Endometrium (tissue), 2 donors: ENCODE measurements around the gene PLSCR4.
A peak's percentile ranks its signal among the peaks of the same experiment; 100 is the strongest.

Experiments used
- FAIRE-seq: peaks from 2 replicates; lab custom pipeline; 2012; peaks lifted over from hg19 to GRCh38; lab: Jason Lieb, UNC
- donor health status: control.
- donor health status: control.

PLSCR4 gene

DNA sequence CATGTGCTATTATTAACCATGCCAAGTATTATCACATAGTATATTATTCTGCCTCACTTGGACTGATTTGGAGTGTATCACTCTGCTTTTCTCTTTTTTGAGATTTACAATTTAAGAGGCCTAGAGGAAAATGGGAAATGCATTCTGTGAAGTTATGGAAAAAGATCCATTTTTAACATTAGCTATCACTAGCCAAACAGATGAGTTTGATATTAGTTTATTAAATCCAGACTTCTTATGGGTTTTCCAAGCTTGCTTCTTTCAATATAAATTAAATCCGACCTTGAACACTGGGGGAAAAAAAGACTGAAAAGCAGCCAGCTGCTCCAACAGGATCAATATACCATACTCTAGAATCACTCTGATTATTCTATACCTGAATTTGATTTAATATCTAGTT, 59.9 kb downstream of the PLSCR4 start:
- FAIRE-seq: no peak

DNA sequence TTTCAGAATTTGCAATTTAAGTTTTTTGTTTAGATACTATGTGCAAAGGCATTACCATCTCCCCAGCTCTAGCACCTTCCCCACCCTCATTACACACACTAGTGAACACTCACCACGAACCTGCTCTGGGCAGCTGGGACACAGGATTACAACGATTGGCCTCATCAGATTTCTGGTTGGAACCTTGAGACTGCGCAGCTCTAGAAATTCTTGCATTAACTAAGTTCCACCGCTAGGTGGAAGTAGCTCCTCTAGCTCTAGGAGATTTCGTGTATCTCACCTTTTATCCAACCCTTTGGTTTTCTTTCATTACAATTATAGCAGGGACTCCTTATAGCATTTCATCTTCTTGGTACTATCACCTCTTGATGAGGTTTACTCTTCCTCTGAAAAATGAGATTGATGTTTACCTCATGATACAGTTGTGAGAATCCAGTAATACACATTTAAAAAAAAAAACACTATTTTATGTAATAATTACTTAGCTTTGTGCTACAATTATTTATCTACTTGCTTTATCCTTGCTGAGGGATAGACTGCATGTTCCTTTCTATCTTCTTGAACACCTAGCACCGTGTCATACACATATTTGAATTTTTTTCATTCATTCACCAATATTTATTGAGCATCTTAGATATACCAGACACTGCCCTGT, 61.3 kb downstream of the PLSCR4 start:
- FAIRE-seq: peak; percentile 51

DNA sequence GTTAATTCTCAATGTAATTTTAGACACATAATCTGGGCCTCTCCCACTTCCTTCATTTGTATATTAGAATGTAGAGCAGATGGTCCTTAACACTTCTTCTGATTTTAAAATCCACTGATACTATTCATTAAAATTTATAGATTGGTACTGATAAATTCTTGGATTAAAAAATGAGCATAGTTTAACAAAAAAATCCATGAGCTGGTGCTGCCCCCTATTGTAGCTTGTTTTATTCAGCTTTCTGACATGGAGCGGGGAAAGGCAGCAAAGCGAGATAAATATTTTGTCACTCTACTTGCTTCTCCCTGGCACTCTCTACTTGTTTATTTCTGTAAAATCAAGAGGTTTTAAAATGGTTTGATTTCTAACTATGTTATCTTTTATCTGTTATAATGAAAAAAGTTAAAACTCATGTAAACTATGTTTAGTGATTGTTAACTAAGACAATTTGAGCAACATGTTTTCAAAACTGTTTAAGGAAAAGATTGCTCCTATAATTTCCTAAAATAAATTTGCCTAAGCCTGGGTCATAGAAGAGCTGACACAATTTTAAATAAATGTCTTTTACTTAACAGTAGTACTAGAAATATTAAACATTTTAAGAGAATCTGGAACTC, 63.5 kb downstream of the PLSCR4 start:
- peak; percentile 72 for FAIRE-seq

DNA sequence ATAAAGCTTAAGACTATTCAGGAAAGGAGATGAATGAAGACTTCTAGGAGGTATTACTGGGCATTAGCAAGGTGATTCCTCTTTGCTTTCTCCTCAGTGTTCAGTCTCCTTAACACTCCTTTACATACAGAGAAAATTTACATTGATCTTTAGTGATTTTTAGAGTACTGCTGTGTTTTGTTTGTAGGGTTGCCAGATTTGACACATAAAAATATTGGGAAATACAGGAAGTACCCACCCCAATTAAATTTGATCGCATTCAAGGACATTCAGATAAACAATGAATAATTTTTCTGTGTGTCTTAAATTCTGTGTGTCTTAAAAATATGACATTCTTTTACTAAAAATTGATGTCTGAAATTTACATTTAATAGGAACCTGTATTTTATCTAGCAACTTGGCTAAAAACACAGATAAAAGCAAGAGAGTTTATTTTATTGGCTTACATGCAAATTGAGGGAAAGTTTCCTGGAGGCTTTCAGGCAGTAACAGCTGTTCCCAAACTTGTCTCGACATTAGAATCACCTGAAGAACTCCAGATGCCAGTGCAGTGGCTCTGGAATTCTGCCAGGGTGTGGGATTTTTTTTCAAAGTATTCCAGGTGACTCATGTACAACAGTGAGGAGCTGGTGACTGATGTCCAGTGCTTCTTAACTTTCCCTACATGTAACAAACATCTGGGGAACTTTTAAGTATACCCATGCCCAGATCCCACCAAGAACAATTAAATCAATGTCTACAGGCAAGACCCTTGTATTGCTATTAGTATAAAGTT, 66.5 kb downstream of the PLSCR4 start:
- no peak for FAIRE-seq

DNA sequence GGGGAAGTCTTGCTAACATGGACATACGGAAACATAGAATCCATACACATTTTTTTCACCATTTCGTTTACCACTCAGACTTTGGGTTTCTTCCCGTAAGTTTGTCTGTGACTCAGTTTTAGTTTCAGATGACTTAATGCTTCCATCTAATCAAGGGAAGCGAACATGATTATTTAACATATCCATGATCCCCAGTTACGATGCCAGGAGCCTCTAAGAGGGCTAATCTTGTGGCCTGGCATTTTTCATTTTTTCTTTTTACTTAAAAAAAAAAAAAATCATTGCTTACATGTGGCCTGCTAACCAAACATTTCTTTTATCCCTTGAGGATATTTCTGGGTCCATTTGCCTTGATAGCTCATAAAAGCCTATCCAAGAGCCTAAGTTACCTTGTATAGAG, 69.7 kb downstream of the PLSCR4 start:
- FAIRE-seq: no peak

DNA sequence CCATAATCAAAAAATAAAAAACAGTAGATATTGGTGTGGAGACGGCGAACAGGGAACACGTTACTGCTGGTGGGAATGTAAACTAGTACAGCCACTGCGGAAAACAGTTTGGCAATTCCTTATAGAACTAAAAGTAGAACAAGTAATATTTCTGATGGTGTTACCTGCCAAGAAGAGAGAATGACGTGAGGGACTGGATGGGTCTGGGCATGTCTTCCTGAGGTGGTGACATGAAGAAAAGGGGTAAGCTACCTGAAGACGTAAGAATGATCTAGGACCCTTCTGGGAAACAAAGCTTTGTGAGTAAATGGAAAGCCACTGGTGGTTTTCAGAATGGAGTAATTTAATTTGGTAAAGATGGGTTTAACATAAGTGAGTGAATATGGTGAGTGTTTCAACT, 70.5 kb downstream of the PLSCR4 start:
- no peak for FAIRE-seq

DNA sequence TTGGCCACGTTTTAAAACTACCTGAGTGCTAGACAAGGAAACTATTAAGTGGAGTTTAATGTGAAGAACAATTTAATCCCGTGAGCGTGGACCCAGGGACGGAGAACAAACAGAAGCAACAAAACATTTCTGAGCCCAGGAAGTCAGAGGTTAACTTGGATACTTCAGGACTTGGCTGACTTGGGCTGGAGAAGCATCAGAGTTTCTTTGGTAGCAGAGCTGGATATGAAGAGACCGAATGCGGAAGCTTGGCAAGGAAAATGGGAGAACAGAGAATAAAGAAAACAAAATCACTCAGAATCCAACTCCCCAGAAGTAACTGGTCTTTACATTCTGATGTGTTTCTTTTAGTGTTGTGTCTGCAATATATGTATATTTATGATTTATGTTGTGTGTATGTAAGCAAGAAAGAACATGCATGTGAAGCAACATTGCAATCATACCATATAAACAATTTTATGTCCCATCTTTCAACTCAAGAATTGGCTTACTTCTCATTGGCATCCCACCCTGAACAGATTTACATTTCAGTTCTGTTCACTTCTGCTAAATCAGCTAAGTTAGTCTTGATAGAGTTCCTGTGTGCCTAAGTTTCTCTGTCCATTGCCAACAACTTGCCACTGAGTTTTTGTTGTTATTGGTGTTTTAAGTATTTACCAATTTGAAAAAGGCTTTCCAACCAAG, 72.8 kb downstream of the PLSCR4 start:
- no peak for FAIRE-seq

DNA sequence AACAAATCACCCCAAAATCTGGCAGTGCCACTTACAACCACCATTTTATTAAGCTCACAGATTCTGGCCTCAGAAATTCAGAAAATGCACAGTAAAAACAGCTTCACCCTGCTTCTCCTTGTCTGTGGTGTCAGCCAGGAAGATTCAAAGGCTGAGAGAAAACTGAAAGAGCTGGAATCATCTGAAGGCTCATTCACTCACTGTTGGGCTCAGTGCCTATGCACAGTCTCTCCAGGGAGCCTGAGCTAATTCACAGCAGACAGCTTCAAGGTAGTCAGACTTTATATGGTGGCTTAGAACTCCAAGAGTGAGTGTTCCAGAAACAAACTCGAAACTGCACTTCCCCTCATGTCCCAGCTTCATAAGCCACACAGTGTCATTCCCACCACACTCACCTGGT, 73.4 kb downstream of the PLSCR4 start:
- FAIRE-seq: no peak

DNA sequence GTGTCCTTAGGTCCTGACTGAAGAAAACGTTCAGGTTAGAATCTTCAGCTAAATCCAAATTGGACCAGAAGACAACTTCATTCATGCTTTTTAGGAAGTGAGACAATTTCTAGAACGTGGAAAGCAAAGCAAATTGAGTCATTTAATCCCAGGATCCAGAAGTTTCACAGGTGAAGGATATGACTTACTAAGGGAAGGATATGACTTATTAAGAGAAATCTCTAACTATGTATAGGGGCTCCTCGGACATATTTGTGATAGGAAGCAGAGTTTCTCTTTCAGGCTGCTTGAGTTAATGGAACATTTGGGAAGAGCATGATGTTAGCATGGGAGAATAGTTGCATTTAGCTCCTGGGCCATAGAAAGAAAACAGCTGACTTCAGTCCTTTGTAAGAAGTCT, 73.8 kb downstream of the PLSCR4 start:
- FAIRE-seq: no peak

DNA sequence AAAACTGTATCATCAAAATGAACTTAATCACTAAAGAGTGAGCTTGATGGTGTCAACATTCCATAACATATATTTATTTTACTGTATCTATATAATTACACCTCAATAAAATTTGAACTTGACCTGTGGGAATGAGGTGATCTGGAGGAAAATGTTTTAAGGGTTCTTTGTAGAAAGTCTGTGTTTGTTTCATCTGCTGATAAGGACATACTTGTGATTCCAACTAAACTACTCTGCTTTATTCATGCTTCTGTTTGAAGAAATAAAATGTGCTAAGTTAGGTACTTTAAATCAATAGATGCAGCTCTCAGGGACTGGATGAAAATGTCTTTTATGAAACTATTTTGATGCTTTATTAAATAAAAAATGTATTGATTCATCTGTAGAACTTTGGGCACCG, 78.3 kb downstream of the PLSCR4 start:
- FAIRE-seq: no peak

DNA sequence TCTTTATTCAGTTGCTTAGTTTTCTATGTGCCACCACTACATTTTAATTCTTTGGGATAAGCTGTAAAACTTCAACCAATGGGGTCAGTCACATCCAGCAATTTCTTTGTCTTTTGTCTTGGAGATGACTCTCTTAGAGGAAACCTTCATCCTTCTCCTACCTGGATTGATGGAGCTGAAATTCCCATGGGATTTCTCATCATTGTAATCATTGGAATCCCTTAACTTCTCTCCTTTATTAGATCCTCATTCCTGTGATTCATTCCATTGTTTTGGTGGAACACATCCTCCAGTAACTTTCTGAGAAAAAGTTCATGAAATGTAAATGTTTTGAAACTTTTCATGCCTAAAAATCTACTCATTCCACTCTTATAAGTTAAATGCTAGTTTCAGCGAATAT, 80.3 kb downstream of the PLSCR4 start:
- FAIRE-seq: no peak

DNA sequence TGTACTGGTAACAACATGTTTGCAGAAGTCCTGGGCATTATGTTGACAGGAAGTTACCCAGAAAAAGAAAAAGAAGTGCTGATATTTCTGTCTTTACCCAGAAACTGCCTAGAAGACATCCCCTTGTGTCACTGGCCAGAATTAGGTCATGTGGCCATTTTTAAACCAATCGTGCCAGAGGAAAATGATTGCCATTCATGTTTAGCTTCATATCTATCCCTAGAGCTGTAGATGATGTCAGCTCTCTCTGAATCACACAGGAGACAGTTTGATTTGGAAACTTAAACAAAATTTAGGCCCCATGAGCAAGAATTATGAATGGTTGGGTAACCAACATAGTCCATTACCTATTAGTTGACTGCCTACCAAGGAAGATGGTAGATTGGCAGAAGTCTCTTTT, 81.0 kb downstream of the PLSCR4 start:
- no peak for FAIRE-seq

DNA sequence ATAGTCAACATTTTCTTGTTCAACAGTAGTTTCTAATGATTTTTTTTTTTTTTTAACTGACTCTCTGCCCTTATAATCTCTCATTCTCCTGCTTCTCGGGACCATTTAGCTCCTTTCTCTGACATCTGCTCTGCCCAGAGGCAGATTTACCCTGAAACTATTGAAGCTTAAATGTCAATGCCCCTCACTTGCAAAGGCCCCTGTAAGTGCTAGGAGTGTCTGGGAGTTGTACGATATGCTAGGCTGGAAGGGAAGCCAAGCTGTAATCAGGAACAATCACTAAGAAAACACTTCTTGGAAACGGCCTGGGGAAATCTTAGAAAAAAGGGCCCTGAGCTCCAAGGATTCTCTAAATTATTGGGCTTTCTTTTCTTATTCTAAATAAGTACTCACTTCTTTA, 84.1 kb downstream of the PLSCR4 start:
- FAIRE-seq: no peak

DNA sequence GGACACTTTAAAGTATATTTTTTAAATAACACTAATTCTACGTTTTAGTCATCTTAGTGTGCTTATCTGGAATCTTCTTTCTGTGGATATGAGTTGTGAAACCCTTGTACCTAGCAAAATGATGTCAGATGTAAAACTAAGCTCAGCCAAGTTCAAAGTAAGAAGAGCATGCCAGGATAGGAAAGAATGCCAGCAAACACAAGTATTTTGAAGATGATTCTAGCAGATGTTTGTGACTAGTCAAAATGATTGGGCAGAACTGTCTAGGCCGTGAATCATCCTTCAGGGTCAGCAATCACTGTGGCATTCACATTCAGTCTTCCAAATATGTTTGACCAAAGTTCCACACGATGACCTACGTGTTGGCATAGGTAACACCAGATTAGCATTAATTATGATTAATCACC, 84.5 kb downstream of the PLSCR4 start:
- no peak for FAIRE-seq

DNA sequence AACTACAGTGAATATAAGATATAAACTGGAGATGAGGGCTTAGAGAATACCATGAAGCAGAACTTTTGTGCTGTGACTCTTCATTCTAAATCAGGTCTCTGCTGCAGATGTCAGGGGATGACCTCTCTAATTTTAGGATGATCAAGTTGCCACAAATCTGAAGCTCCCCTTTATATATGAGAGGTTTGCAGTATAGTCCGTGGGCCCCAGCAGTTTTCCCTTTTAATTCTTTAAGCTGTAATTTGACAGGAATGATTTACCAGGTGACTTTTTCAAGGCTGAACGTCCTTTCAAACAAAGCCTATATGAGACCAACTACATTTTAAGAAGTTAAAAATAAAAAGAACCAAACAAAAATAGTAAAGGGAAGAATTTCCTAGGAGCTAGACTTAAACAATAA, 85.0 kb downstream of the PLSCR4 start:
- FAIRE-seq: no peak

DNA sequence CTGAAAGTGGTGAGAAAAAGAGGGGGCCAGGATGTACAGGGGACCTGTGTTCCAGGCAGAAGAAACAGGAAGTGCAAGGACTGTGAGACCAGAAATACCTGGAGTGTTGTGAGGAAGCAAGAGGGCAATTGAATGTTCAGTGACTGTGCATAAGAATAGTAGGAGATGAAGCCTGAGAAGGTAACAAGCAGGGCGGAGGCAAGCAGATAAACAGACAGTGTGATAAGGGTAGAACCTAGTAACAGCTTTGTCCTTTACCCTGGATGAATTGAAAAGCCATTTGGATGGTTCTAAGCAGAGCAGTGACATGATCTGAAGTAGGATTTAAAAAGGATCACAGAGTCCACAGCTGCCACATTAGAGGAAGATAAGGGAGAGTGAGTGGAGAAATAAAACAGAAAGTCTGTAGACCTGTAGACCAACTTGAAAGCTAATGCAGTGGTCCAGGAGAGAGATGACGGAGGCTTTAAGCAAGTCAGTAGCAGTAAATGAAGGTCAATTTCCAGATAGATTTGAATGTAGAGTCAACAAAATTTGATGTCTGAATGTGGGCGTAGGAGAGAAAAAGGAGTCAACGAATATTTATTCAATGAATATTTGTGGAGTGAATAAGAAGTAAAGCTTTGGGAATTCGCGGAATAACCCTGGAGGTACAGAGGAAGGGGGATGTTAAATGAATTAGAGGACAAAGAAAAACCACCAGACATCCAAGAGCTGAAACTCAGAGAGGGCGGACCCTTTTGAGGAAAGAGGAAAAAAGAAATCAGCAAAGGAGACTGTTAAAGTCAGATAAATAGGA, 85.7 kb downstream of the PLSCR4 start:
- no peak for FAIRE-seq

DNA sequence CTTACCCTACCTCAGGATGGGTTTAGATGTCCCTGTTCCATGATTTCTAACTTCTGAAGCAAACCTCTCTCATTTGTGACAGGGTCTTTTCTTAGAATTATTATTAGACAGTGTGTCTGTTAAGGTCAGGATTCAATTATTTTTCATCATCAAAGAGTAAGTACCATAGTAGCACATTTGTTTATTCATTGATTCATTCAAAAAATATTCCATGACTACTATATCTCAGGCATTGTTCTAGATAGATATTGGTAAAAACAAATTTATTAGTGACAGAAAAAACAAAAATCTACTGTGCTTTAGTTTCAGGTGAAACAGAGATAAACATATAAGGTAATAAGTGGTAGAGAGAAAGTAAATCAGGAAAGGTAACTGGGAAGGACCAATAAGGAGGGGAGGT, 86.4 kb downstream of the PLSCR4 start:
- FAIRE-seq: no peak

DNA sequence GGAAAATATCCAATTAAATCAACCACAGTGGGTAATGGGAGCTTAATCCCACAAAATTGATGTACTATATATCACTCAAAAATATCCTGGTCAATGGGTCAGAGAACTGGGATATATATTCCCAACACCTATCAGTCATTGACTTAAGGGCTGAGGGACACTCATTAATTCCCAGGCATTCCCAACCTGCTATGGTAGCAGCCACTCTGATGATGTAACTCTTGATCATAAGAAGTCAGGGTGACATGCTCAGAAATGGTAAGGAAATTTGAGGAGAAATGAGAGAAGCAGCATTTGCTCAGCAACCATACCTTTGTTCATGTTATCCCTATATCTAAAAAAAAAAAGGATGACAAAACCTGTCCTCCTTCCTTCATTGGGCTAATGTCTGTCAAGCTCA, 86.8 kb downstream of the PLSCR4 start:
- FAIRE-seq: no peak

DNA sequence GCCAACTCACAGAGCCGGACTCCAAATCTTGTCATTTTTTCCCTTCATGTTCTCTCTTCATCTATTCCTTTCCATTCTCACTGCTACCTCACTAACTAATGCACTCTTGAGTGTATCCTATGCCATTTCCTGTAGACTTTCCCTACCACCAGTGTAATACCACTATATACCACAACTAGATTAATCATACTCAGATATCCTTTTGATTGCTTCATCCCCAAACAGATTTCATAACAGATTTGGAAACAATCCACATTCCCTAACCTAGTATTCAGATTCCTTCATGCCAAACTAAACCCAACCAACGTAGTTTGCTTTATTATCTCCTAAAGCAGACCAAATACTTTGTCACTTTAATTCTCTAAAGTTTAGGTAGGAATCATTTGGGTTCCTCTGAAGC, 87.3 kb downstream of the PLSCR4 start:
- FAIRE-seq: no peak

DNA sequence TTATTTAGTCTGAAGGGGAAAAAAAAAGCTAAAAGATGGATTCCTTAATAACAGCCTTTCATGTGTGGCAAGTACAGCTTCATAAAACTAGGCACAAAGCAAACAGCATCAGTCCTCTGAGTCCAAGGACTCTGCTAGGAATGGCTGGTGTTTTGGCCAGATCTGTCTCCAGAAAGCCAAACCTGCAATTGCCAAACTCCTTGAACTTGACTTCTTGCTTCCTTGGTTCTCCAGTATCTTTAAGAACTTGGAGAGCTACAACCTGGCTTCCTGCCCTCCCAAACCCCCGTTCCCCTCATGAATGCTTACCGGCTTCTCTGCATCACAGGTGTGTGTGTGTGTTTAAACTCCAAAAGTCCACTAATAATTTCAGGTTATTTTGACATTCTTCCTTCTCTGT, 88.3 kb downstream of the PLSCR4 start:
- no peak for FAIRE-seq

DNA sequence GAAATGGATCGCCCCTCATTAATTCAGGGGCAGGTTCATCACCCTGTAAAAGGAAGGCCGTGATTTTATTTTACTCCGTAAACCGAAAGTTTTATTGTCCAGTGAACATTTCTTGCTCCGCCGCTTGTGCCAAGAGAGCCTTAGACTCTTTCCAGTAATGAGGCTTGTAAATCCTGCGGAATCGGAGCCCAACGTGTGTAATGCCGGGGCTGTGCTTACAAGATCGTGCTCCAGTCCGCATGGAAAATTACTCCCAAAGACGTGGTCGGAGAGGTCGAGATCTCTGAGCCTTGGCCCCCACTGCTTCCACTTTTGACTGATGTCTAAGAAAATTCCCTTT, 89.3 kb downstream of the PLSCR4 start:
- no peak for FAIRE-seq

DNA sequence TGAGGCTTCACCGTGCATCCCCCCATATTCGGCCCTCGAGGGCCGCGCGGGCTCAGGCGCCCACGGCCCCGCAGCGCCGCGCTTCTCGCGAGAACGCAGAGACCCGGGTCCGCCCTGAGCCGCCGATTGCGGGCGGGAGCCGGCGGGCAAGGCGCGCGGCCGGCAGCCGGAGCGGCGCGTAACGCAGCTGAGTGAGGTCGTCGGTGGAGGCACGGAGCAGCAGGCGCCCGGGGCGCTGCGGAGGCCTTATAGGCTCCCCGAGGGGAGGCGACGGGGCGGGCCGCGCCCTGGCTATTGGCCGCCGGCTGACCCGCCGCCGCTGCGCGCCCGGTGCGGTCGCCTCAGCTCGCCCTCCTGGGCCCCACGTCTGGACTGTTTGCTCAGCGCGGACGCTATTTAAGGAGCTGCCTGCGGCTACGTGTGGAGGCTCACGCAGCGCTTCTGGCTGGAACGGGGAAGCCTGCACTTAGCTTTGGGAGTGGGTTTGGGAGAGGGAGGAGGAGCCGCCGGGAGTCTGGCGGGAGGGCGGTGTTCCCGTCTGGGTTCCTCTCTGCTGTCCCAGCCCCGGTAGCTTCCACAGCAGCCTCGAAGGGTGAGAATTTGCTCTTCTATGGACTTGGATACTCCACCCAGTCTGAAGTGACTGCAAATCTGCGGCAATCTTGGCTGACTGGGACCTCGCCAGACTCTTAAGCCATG, 89.8 kb downstream of the PLSCR4 start, which contains the start of gene PLOD2:
TSS of gene PLOD2 (minus strand) at position 221 of the 699 bp plus-strand sequence. CDS start at position 26, 195 bp downstream.
- no peak for FAIRE-seq
